ENCODE data around the gene ARPP21.

ARPP21 gene

GRCh38 chr3:35737527-35737926 lies 98.2 kb downstream of the ARPP21 start:
- no peak for DNase-seq (ENCODE audit: low read depth)
- no peak for TF ChIP-seq CTCF (conservative IDR thresholded peaks at IDR 0.05; ENCODE audit: low read depth, low read length)
- no peak overlapping the region for H3K4me3 ChIP-seq (ENCODE audit: low read depth, low read length)

GRCh38 chr3:35737934-35738706 lies 98.8 kb downstream of the ARPP21 start:
- H3K4me3 ChIP-seq (ENCODE audit: low read depth, low read length): no peak overlapping the region
- TF ChIP-seq CTCF (conservative IDR thresholded peaks at IDR 0.05; ENCODE audit: low read depth, low read length): no peak
- DNase-seq (ENCODE audit: low read depth): no peak

- no peak for DNase-seq (ENCODE audit: low read depth)
- no peak for TF ChIP-seq CTCF (conservative IDR thresholded peaks at IDR 0.05; ENCODE audit: low read depth, low read length)
- H3K4me3 ChIP-seq (ENCODE audit: low read depth, low read length): no peak overlapping the region
These were observed 100.0 kb downstream of the ARPP21 start for GRCh38 chr3:35739181-35739809.

- no peak for TF ChIP-seq CTCF (conservative IDR thresholded peaks at IDR 0.05; ENCODE audit: low read depth, low read length)
- DNase-seq (ENCODE audit: low read depth): no peak
- no peak overlapping the region for H3K4me3 ChIP-seq (ENCODE audit: low read depth, low read length)
These were observed 100.7 kb downstream of the ARPP21 start for GRCh38 chr3:35739964-35740527.

GRCh38 chr3:35743218-35743617 lies 103.9 kb downstream of the ARPP21 start:
- DNase-seq (ENCODE audit: low read depth): no peak
- TF ChIP-seq CTCF (conservative IDR thresholded peaks at IDR 0.05; ENCODE audit: low read depth, low read length): no peak
- no peak overlapping the region for H3K4me3 ChIP-seq (ENCODE audit: low read depth, low read length)

- no peak overlapping the region for H3K4me3 ChIP-seq (ENCODE audit: low read depth, low read length)
- TF ChIP-seq CTCF (conservative IDR thresholded peaks at IDR 0.05; ENCODE audit: low read depth, low read length): no peak
- DNase-seq (ENCODE audit: low read depth): peak; percentile 12
These were observed 105.1 kb downstream of the ARPP21 start for GRCh38 chr3:35744419-35744818.

Data from choroid plexus epithelial cell (primary cell).